H1 (cell line): ENCODE measurements around the gene SND1. TPM values are rescaled to one million over a fixed set of nuclear protein-coding genes. Genes with fewer than 3 reads are reported as not detected.

Experiments used
- CTCF ChIA-PET: fragments of 300-600 bp; sonication (Branson Sonifier 250); formaldehyde crosslinking; loops from one replicate; lab custom pipeline; 2021; ENCODE audit not compliant: partially characterized antibody; lab: Charles Lee
- POLR2A ChIA-PET: fragments of 300-600 bp; sonication (Branson Sonifier 250); formaldehyde crosslinking; loops from one replicate; lab custom pipeline; 2021; ENCODE audit warnings: inconsistent platforms; ENCODE audit not compliant: partially characterized antibody; lab: Charles Lee
- DNase-seq, 2 experiments: peaks; one replicate each; pipeline versions ENCODE4 v3.0.0 to v3.0.0-alpha.2; 2010 to 2022; ENCODE audit warnings: low spot score in 2 of 2, low read depth in 1 of 2, mixed read lengths in 1 of 2
- FAIRE-seq: peaks from 2 replicates; lab custom pipeline; 2011; peaks lifted over from hg19 to GRCh38; lab: Jason Lieb, UNC
- H2AFZ ChIP-seq: 2 replicates; pipeline ENCODE4 v1.8.1; 2012; ENCODE audit warnings: low read length, inconsistent platforms
- H2AK5ac ChIP-seq: 2 replicates; pipeline ENCODE4 v1.6.1; 2013; ENCODE audit warnings: low read depth, low read length
- H2BK120ac ChIP-seq: replicated peaks from 2 replicates; pipeline ENCODE3; 2013; ENCODE audit warnings: low read depth, low read length, inconsistent platforms
- H2BK12ac ChIP-seq: 2 replicates; pipeline ENCODE4 v1.6.1; 2013; ENCODE audit warnings: low read depth, low read length
- H2BK15ac ChIP-seq: 2 replicates; pipeline ENCODE4 v1.6.1; 2013; ENCODE audit warnings: low read length
- H2BK20ac ChIP-seq: 2 replicates; pipeline ENCODE4 v1.6.1; 2013; ENCODE audit warnings: low read length
- H2BK5ac ChIP-seq: 2 replicates; pipeline ENCODE4 v1.6.1; 2013; ENCODE audit warnings: low read depth, low read length
- H3K14ac ChIP-seq: 2 replicates; pipeline ENCODE4 v1.6.1; 2013; ENCODE audit warnings: inconsistent platforms; ENCODE audit not compliant: insufficient read length
- H3K18ac ChIP-seq: 2 replicates; pipeline ENCODE4 v1.6.1; 2013; ENCODE audit warnings: low read length; ENCODE audit errors: extremely low read depth
- H3K23ac ChIP-seq: 2 replicates; pipeline ENCODE4 v1.6.1; 2013; ENCODE audit warnings: inconsistent platforms; ENCODE audit not compliant: insufficient read length
- H3K23me2 ChIP-seq: 2 replicates; pipeline ENCODE4 v1.6.1; 2013; ENCODE audit warnings: low read depth, low read length
- H3K27ac ChIP-seq: 2 replicates; pipeline ENCODE4 v1.6.1; 2011; ENCODE audit warnings: low read depth, low read length, inconsistent platforms
- H3K27me3 ChIP-seq, 4 experiments: replicated peaks in 1 of 4; 1 replicate in 1 of 4; 2 replicates in 3 of 4; pipeline versions ENCODE4 v1.6.1 to v1.8.1; 2011 to 2013; ENCODE audit warnings: low read length in 3 of 4, mild to moderate bottlenecking in 3 of 4, inconsistent platforms in 2 of 4, mixed read lengths in 2 of 4, moderate library complexity in 1 of 4; ENCODE audit not compliant: control insufficient read depth in 3 of 4, insufficient read depth in 3 of 4; ENCODE audit errors: extremely low read depth in 1 of 4
- H3K36me3 ChIP-seq, 4 experiments: 2 replicates each; pipeline versions ENCODE4 v1.6.1 to v1.8.1; 2011 to 2013; ENCODE audit warnings: mild to moderate bottlenecking in 4 of 4, low read length in 3 of 4, moderate library complexity in 2 of 4, control low read depth in 1 of 4, inconsistent platforms in 1 of 4; ENCODE audit not compliant: insufficient read depth in 4 of 4, control insufficient read depth in 2 of 4
- H3K4ac ChIP-seq: replicated peaks from 2 replicates; pipeline ENCODE3; 2013; ENCODE audit warnings: low read length, low read depth, mixed read lengths, inconsistent platforms; ENCODE audit not compliant: insufficient read length
- H3K4me1 ChIP-seq, 4 experiments: replicated peaks in 1 of 4; 1 replicate in 1 of 4; 2 replicates in 3 of 4; pipeline versions ENCODE4 v1.6.1 to v1.8.1; 2011 to 2013; ENCODE audit warnings: low read length in 3 of 4, inconsistent platforms in 2 of 4, mixed read lengths in 1 of 4; ENCODE audit not compliant: insufficient read depth in 4 of 4, control insufficient read depth in 3 of 4
- H3K4me2 ChIP-seq, 2 experiments: 2 replicates each; pipeline versions ENCODE4 v1.6.1 to v1.8.1; 2011 to 2013; ENCODE audit warnings: low read depth in 2 of 2, low read length in 2 of 2, control low read depth in 1 of 2, inconsistent platforms in 1 of 2, mild to moderate bottlenecking in 1 of 2; ENCODE audit not compliant: insufficient read depth in 1 of 2
- H3K4me3 ChIP-seq, 4 experiments: fragments of 200-600, 300-600 bp in 1 of 4; sonication (generic), shearing (Covaris generic), sonication (Bioruptor Twin) in 1 of 4; 2 replicates each; pipeline versions ENCODE4 v1.5.1 to v1.8.1; 2011 to 2016; ENCODE audit warnings: low read length in 4 of 4, low read depth in 3 of 4, control low read depth in 2 of 4, inconsistent platforms in 2 of 4, mild to moderate bottlenecking in 2 of 4, mixed read lengths in 1 of 4, moderate library complexity in 1 of 4; ENCODE audit not compliant: insufficient read depth in 2 of 4; ENCODE audit errors: extremely low read depth in 1 of 4
- H3K56ac ChIP-seq: replicated peaks from 2 replicates; pipeline ENCODE3; 2013; ENCODE audit warnings: low read depth, mild to moderate bottlenecking, mixed read lengths, low read length, inconsistent platforms; ENCODE audit not compliant: insufficient read length
- H3K79me1 ChIP-seq: 2 replicates; pipeline ENCODE4 v1.6.1; 2013; ENCODE audit warnings: low read depth, low read length, control low read depth
- H3K79me2 ChIP-seq, 2 experiments: 2 replicates each; pipeline versions ENCODE4 v1.6.1 to v1.8.1; 2012 to 2013; ENCODE audit warnings: low read length in 2 of 2, mild to moderate bottlenecking in 2 of 2, inconsistent platforms in 1 of 2; ENCODE audit not compliant: insufficient read depth in 2 of 2, control insufficient read depth in 1 of 2
- H3K9ac ChIP-seq, 4 experiments: replicated peaks in 1 of 4; 1 replicate in 1 of 4; 2 replicates in 3 of 4; pipeline versions ENCODE4 v1.6.1 to v1.8.1; 2011 to 2013; ENCODE audit warnings: low read depth in 3 of 4, low read length in 3 of 4, control low read depth in 2 of 4, mild to moderate bottlenecking in 2 of 4, moderate library complexity in 2 of 4, inconsistent platforms in 1 of 4; ENCODE audit errors: extremely low read depth in 1 of 4
- H3K9me3 ChIP-seq, 2 experiments: 2 replicates each; pipeline versions ENCODE4 v1.6.1 to v1.8.1; 2012 to 2013; ENCODE audit warnings: mild to moderate bottlenecking in 2 of 2, moderate library complexity in 2 of 2, control low read depth in 1 of 2, inconsistent platforms in 1 of 2, low read depth in 1 of 2, low read length in 1 of 2, mixed read lengths in 1 of 2; ENCODE audit not compliant: insufficient read depth in 2 of 2
- H4K20me1 ChIP-seq, 2 experiments: replicated peaks in 1 of 2; 2 replicates each; pipeline versions ENCODE3 to v1.8.1; 2011 to 2013; ENCODE audit warnings: inconsistent platforms in 2 of 2, low read length in 2 of 2, mild to moderate bottlenecking in 1 of 2; ENCODE audit not compliant: insufficient read depth in 2 of 2, control insufficient read depth in 1 of 2
- H4K5ac ChIP-seq: 2 replicates; pipeline ENCODE4 v1.6.1; 2013; ENCODE audit warnings: low read length, low read depth, mixed read lengths, inconsistent platforms; ENCODE audit not compliant: insufficient read length
- H4K8ac ChIP-seq: 2 replicates; pipeline ENCODE4 v1.8.0; 2013; ENCODE audit warnings: mild to moderate bottlenecking, moderate library complexity, low read length, inconsistent platforms; ENCODE audit not compliant: insufficient read depth; ENCODE audit errors: extremely low read depth
- H4K91ac ChIP-seq: replicated peaks from 2 replicates; pipeline ENCODE3; 2013; ENCODE audit warnings: low read length, mixed read lengths, inconsistent platforms; ENCODE audit not compliant: insufficient read length
- ATF2 ChIP-seq: IDR thresholded peaks from 2 replicates; pipeline ENCODE4 v1.6.1; 2012; ENCODE audit warnings: low read length, inconsistent platforms
- SIX5 ChIP-seq: IDR thresholded peaks from 2 replicates; pipeline ENCODE4 v1.6.1; 2011; ENCODE audit warnings: mild to moderate bottlenecking, low read depth, low read length
- WGBS, 2 experiments: shearing (Covaris generic) in 1 of 2; methylation state at CpG; one replicate each; pipeline versions ENCODE4 v1.1.6 to v1.1.7; 2013 to 2015; ENCODE audit warnings: low lambda C conversion rate in 2 of 2, mixed read lengths in 2 of 2, inconsistent platforms in 1 of 2, low coverage in 1 of 2, missing lambda C conversion rate in 1 of 2; ENCODE audit not compliant: insufficient replicate concordance in 2 of 2, insufficient coverage in 1 of 2, insufficient read length in 1 of 2; ENCODE audit errors: extremely low coverage in 1 of 2, missing lambda C conversion rate in 1 of 2; 5-methylcytosine and 5-hydroxymethylcytosine counted together
- polyA plus RNA-seq, 7 experiments: library from polyadenylated mRNA; depleted of rRNA in 3 of 7; stranded (reverse) in 5 of 7; unstranded in 2 of 7; fragments of >200 nt in 5 of 7; fragments of 200-250 nt in 2 of 7; gene quantifications; 1 replicate in 5 of 7; 2 replicates in 1 of 7; 4 replicates in 1 of 7; pipeline versions ENCODE4 v1.2.1 to v1.2.3, GENCODE V29; 2011 to 2013; ENCODE audit warnings: missing spikeins in 2 of 7, mixed read lengths in 2 of 7
- total RNA-seq: library from RNA; stranded (reverse); fragmentation: NEBNext Ultra II Directional; extraction: Animal tissue kit (Norgen Biotek cat#: 25700); gene quantifications from 2 replicates; pipeline ENCODE4 v1.2.1, GENCODE V29; 2021

SND1 gene
- total and polyA plus RNA-seq, 2 of the 8 experiments (the other 6 are each of a cell fraction or from before 2014, with no cell fraction given): 122 to 290 TPM

- Histone ChIP-seq H3K27me3 (peaks cover 0 to 1% (median 0%) of the 10 kb centered on the region in 4 experiments; a peak in 1 of 7 replicates), H3K79me2 (peaks cover 0 to 86% of the 10 kb centered on the region in 2 experiments), H3K14ac (no peak overlapping the region), H3K18ac (no peak overlapping the region), H4K91ac (no peak overlapping the region), H2BK120ac (no peak overlapping the region), H3K23ac (no peak overlapping the region), H3K9ac (peak overlapping the region in 1 of 4 experiments; percentile 34; a peak in 1 of 7 replicates), H2AFZ (no peak overlapping the region), H4K8ac (no peak overlapping the region), H3K4ac (no peak overlapping the region), H2BK15ac (no peak overlapping the region), H3K4me2 (no peak overlapping the region), H3K36me3 (peaks cover 0 to 45% (median 18%) of the 10 kb centered on the region in 4 experiments; a peak in 5 of 8 replicates), H4K5ac (no peak overlapping the region), H2BK12ac (no peak overlapping the region), H3K23me2 (no peaks in the 10 kb centered on the region), H2BK5ac (no peak overlapping the region), H2BK20ac (no peak overlapping the region), H3K9me3 (no peaks in the 10 kb centered on the region), H3K4me1 (peaks cover 2 to 14% (median 5%) of the 10 kb centered on the region in 4 experiments; a peak in 5 of 7 replicates), H4K20me1 (peaks cover 0 to 5% of the 10 kb centered on the region in 2 experiments), H2AK5ac (no peak overlapping the region), H3K56ac (no peak overlapping the region), H3K4me3 (no peak overlapping the region), H3K27ac (no peak overlapping the region), H3K79me1 (peaks cover 3% of the 10 kb centered on the region; the same call in 1 of the 2 replicates)
- TF ChIP-seq ATF2: no peak
- TF ChIP-seq SIX5: no peak
- 86% methylated on average over 1 of the region's 1 CpG; no CpG with 5 or more reads in 1 of the 2 experiments for WGBS, 2 experiments
- DNase-seq (no peak), FAIRE-seq (no peak)
- ChIA-PET CTCF (interaction anchor here (0.6 to 1.2 kb wide), 2 partner anchors 19 to 358 kb away, joined by 3 to 4 read pairs; no protein-coding TSS in a partner anchor), POLR2A (no interaction called here)
These were observed 37.3 kb downstream of the SND1 start for GRCh38 chr7:127689194-127689772.
